ENCODE data around the gene GTPBP2.
"Not testable (repeated sequence)": the region's sequence is repeated elsewhere in the genome, so short reads cannot be mapped to it uniquely, and the experiment has no call there.

The GTPBP2 gene

GRCh38 chr6:43623880-43624785 is 4.9 kb downstream of the GTPBP2 start:
- no peak for DNase-seq

GRCh38 chr6:43622541-43622940 is 6.5 kb downstream of the GTPBP2 start:
- no peak for DNase-seq

GRCh38 chr6:43621836-43622180 is 7.3 kb downstream of the GTPBP2 start:
- no peak for DNase-seq

- no peak for DNase-seq
Measured at GRCh38 chr6:43621078-43621835, 7.8 kb downstream of the GTPBP2 start.

- no peak for DNase-seq
Measured at GRCh38 chr6:43616725-43617472, 12.2 kb downstream of the GTPBP2 start.

GRCh38 chr6:43614396-43614730 is 14.7 kb downstream of the GTPBP2 start:
- DNase-seq, result no peak

- DNase-seq, result no peak
Measured at GRCh38 chr6:43613721-43614395, 15.2 kb downstream of the GTPBP2 start.

GRCh38 chr6:43610431-43610830 is 18.6 kb downstream of the GTPBP2 start:
- DNase-seq, result no peak

- DNase-seq, result no peak
Measured at GRCh38 chr6:43609402-43609801, 19.7 kb downstream of the GTPBP2 start.

- no peak for DNase-seq
Measured at GRCh38 chr6:43608807-43609206, 20.3 kb downstream of the GTPBP2 start.

GRCh38 chr6:43608310-43608763 is 20.7 kb downstream of the GTPBP2 start:
- DNase-seq, result peak; percentile 17

- DNase-seq, result no peak
Measured at GRCh38 chr6:43606019-43606418, 23.0 kb downstream of the GTPBP2 start.

GRCh38 chr6:43604174-43604573 is 24.9 kb downstream of the GTPBP2 start:
- no peak for DNase-seq

- DNase-seq, result no peak
Measured at GRCh38 chr6:43600595-43600994, 28.5 kb downstream of the GTPBP2 start.

GRCh38 chr6:43593938-43594337 is 35.1 kb downstream of the GTPBP2 start:
- no peak for DNase-seq

- not testable (repeated sequence) for DNase-seq
Measured at GRCh38 chr6:43589564-43589963, 39.5 kb downstream of the GTPBP2 start.

GRCh38 chr6:43588194-43588593 is 40.9 kb downstream of the GTPBP2 start:
- no peak for DNase-seq

GRCh38 chr6:43584892-43585570 is 44.0 kb downstream of the GTPBP2 start:
- no peak for DNase-seq

- DNase-seq, result no peak
Measured at GRCh38 chr6:43582911-43583310, 46.2 kb downstream of the GTPBP2 start.

- DNase-seq, result no peak
Measured at GRCh38 chr6:43579171-43579570, 49.9 kb downstream of the GTPBP2 start.

GRCh38 chr6:43578748-43579147 is 50.3 kb downstream of the GTPBP2 start:
- DNase-seq, result no peak
